Cerebellar nuclear complex (tissue), 1 donor: ENCODE results near the gene TRAIP.
"Not testable (repeated sequence)": the region's sequence is repeated elsewhere in the genome, so short reads cannot be mapped to it uniquely, and the experiment has no call there.

Experiments
- DNase-seq, 2 experiments: peaks; one replicate each; lab custom pipeline; 2025; lab: John Stamatoyannopoulos, UW

TRAIP gene

DNA sequence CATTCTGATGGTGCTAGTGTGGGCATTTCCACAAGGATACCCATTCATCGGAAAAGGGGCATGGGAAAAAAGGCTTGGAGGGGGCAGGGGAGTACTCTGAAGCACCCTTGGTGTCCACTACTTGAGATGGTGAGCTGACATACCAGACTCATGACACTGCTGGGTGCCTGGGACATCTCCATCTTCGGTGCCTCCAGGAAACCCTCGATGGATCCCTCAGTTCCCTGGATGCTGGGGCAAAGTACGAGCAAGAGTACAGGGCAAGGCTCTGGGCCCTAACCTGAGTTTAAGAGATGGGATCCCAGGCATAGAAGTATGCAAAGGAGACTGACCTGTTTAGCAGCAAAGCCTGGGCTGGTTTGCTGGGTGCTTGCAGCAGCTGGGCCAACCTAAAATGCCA, 64.8 kb downstream of the TRAIP start:
- no peak for DNase-seq

DNA sequence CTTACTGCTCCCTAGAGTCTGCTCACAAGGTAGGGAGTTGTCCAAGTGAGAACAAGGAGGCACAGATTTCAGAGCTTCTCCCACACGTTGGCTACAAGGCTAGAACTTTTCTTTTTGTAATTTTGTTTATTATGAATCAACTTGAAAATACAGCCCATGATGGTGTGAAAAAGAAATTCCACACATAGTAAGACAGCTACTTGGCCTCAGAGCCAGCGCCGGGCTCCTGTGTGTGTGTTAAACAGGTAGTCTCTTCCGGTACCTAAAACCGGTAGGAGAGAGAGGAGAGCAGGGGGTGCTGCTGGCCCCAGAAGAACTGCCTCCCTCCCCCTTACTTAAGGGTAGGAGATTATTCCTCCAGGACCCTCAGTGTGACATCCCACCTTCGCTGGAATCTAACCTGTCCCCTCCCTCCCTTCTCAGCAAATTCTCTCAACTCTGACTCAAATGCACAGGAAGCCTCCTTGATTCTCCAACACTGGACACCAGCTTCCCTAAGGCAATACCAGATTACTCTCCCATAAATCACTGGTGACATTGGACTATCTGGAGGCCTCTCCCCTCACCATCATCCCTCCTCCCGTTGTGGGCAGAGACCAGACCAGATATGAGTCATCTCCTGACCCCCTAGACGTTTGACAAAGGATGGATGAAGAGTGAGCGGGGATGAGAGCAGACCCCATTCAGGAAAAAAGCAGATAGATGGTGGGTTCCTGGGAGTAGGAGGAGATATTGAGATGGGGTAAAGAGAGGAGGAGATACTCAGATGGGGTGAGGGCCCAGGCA, 65.5 kb downstream of the TRAIP start:
- DNase-seq: no peak

DNA sequence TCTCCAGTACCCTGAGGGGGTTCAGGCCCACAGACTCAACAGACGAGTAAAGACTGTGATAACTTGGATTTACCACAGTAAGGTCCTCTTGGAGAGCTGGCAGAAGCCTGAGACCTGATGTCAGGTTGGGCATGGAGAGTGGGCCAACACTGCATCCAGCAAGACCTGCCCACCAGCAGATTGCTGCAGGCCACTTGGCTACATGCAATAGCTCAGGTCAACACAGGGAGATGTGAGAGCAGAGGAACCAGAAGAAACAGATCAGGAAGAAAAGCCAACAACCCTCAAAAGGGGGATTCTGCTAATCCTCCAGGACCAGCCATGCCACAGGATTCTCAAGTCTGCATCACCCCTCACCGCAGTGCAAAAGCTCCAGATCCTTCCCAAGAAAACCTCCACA, 68.3 kb downstream of the TRAIP start:
- no peak for DNase-seq

DNA sequence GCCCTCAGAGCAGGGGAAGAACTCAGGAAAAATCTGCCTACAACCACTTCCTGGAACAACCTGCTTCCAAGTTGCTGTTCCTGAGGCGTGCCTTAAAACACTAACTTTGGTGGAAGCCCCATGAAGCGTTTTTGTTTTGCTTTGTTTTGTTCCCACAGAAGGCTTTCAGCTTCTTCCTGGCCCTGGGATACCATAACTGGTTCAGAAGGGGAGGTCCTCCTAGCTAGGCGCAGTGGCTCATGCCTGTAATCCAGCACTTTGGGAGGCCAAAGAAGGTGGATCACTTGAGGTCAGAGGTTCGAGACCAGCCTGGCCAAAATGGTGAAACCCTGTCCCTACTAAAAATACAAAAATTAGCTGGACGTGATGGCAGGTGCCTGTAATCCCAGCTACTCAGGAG, 68.8 kb downstream of the TRAIP start:
- DNase-seq: no peak

DNA sequence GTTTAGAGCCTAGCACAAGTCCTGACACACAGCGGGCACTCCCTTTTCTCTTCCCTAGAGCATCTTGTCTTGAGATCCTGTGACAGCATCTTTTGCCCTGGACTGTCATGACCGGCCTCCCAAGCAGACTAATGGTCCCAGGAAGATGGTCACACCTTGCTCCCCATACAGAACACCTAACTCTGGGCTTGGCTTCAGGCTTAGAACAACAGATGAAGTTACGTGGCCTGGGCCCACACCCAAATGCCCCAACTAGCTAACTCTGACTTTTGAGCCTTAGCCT, 69.2 kb downstream of the TRAIP start:
- DNase-seq: no peak

DNA sequence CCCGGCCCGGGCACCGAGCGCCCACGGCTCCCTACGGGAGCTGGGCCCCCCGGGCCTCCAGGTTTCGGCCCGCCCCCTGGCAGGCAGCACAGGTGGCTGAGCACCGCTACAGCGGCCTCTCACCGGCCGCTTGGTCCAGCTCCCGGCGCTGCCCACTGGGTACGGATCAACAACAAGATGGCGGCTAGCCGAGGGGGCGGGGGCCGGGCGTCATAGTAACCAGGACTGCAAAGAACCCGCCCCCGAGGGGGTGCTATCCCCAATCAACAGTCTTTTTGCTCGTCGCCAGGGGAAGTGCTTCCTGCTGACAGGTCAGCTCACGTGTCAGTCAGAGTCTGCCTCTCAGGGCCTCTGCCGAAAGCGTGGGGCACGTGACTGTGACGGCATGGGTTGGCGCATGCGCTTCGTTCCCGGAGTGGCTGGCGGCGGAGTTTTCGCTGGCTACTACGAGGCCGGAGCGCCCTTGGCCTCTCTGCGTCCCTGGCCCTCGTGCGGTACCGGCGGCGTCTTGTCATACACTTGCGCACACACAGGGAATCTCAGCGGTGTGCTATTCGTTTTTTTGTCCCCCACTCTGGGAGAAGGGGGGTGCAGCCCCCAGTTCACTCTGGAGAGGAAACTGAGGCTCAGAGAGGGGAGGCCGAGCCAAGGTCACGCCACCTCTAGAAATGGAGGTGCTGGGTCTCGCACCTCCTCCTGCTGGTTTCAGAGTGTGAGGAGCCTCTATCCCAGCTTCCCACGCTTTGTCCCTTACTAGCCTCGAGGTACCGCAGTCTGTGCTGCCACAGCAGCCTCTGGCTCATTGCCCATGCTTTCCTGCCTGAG, 69.8 kb downstream of the TRAIP start, which contains the start of gene IP6K1:
IP6K1 (minus strand) TSS at position 186 of the 825 bp plus-strand sequence. CDS start 38,502 bp downstream, outside the sequence.
- peak; percentile 99 for DNase-seq

DNA sequence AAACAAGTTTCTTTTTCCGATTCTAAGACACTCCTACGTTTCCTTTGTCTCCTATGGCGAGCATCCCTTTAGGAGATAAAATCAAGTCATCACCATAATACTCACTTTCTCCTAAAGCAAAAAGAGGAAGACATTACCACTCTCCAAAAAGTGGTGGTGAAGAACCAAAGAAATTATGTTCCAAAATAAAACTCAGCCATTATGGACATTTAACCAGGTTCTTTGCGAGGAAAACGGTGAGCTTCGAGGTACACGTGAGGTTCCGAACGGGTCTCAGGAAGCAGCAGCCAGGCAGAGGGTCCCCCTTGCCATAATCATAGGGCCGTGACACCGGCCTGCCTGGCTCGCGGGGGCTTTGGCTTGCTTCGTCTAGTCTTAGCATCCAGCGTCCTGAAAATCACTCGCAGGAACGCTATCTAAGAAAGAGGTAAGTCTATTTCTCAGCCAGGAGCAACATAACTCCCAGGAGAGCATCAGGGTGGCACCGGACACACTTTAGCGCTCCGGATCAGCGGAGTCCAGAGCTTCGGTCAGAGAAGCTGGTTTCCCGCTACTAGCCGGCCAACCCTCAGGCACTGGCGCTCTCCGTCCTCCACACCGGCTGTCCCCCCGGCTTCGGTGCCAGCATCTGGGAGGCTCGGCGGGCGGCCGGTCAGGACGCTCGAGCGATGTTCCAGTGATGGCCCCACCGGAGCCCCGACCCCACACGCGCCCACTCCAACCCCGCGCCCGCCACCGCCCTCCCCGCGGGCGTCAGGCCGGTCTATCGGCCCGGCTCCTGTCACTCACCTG, 70.6 kb downstream of the TRAIP start:
- no peak for DNase-seq

DNA sequence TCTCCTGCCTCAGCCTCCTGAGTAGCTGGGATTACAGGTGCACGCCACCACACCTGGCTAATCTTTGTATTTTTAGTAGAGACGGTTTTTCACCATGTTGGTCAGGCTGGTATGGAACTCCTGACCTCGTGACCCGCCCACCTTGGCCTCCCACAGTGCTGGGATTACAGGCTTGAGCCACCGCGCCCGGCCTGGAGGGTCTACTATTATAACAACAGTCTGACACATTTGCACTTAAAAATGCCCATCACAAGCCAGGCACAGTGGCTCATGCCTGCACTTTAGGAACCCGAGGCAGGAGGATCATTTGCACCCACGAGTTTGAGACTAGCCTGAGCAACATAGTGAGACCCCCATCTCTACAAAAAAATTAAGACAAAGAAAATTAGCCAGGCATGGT, 74.1 kb downstream of the TRAIP start:
- not testable (repeated sequence) for DNase-seq

DNA sequence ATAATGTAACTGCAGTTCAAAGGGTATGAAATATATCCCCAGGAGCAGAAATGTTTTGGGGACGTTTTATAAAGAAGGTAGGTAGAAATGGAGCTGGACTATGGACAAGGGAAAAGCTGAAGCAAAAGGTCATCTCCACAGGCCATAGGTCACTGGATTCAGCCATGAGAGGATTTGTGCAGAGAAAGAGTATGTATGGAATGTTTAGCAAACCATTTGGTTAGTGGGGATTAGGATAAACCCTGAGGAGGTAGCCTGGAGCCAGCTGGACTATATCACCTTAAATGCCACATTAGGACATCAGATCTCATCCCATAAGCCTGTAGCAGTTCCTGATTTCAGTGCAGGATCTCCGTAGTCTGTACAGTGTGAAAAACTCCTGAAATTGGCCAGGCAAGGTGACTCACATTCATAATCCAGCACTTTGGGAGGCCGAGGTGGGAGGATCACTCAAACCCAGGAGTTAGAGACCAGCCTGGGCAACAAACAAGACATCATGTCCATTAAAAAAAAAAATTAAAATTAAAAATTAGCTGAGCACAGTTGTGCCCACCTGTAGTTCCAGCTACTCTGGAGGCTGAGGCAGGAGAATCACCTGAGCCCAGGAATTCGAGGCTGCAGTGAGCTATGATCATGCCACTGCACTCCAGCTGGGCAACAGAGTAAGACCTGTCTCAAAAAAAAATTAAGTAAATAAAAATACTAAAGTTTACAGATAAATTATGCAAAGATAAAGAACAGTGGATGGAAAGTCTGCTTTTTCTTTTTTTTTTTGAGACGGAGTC, 74.8 kb downstream of the TRAIP start:
- no peak for DNase-seq

DNA sequence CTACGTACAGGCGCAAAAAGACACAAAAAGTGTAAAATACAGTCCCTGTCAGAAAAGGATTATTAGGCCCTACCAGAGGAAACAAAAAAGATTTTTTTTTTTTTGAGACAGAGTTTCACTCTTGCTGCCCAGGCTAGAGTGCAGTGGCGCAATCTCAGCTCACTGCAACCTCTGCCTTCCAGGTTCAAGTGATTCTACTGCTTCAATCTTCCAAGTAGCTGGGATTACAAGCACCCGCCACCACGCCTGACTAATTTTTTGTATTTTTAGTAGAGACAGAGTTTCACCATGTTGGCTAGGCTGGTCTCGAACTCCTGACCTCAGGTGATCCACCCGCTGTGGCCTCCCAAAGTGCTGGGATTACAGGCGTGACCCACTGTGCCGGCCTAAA, 75.4 kb downstream of the TRAIP start:
- DNase-seq: not testable (repeated sequence)

DNA sequence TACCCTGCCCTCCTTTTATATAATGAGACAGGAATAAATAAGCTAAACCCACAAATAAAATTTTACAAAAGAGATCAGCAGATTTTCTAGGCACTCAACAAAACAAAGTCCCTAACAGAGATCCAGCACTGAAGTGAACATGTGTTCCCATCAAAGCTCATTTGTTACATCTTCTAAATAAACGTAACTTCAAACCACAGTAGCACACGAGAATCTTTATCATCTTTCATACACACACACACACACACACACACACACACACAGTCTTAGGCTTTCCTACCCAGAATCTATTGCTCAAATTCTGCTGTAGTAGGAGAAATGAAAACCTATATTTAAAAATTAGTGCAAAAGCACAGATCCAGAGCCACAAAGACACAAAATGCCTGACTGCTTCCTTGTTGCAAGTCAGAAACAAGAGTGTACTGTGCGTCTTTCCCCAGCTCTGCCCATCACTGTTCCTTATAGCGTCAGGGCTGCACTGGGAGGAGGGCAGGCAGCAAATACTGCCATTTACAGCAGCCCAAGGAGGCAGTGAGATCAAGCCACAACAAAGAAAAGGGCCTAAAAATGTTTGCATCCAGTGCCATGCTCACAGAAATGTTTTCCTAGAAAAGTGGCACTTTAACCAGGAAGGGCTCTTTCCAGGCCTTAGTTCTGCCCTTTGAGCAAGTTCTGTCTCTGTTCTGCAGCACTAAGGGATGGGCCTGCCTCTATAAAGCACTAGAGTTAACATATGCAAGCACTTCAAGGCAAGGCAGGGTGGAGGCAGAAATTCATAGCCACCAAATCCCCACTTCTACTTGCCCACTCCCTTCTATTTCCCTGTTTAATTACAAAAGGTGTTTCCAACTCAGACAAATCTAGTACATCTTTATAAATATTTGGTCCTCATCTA, 76.0 kb downstream of the TRAIP start:
- DNase-seq: no peak

DNA sequence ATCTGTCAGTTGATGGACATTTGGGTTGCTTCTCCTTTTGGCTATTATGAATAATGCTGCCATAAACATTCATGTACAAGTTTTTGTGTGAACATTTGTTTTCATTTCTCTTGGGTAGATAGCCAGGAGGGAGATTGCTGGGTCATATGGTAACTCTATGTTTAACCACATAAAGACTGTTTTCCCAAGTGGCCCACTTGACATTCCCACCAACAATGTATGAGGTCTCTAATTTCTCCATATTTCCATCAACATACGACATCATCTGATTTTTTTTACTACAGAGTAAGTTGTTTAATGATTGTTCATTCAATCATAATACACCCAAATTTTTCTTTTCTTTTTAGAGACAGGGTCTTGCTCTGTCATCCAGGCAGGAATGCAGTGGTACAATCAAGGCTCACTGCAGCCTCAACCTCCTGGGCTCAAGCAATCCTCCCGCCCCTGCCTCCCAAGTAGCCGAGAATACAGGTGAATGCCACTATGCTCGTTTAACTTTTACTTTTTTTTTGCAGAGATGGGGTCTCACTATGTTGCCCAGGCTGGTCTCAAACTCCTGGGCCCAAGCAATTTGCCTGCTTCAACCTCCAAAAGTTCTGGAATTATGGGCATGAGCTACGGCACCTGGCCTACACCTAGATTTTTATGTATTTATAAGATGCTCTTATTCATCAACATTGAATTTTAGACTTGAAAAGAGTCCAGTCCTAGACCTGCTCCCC, 76.8 kb downstream of the TRAIP start:
- DNase-seq: no peak
